Ascending aorta (tissue), 2 donors: ENCODE results near the gene TBC1D1. TPM values are rescaled to one million over a fixed set of nuclear protein-coding genes. Genes with fewer than 3 reads are reported as not detected.

ENCODE experiments used
- DNase-seq, 2 donors: peaks; one replicate each; pipeline ENCODE4 v3.0.0-alpha.2; 2019; ENCODE audit warnings: low spot score in 2 of 2
- H3K27ac ChIP-seq, 2 donors: fragments of 200-600 bp; sonication (generic); one replicate each; pipeline ENCODE4 v1.5.1; 2016 to 2017; ENCODE audit warnings: mild to moderate bottlenecking in 1 of 2
- H3K27me3 ChIP-seq: fragments of 200-600 bp; sonication (generic); one replicate; pipeline ENCODE4 v1.5.1; 2017
- H3K36me3 ChIP-seq, 2 donors: fragments of 200-600 bp; sonication (generic); one replicate each; pipeline ENCODE4 v1.5.1; 2016
- H3K4me1 ChIP-seq, 2 donors: fragments of 200-600 bp; sonication (generic); one replicate each; pipeline ENCODE4 v1.5.1; 2016 to 2017; ENCODE audit warnings: mild to moderate bottlenecking in 1 of 2
- H3K4me3 ChIP-seq, 2 donors: fragments of 200-600 bp; sonication (generic); one replicate each; pipeline ENCODE4 v1.5.1; 2016 to 2017; ENCODE audit warnings: mild to moderate bottlenecking in 1 of 2
- H3K9me3 ChIP-seq, 2 donors: fragments of 200-600 bp; sonication (generic); one replicate each; pipeline ENCODE4 v1.5.1; 2016
- CTCF ChIP-seq, 3 experiments: fragments of 200-600 bp in 2 of 3; fragments of 450-650 bp in 1 of 3; sonication (generic) in 2 of 3; IDR thresholded peaks; one replicate each; pipeline ENCODE4 v1.5.1; 2016 to 2019; ENCODE audit warnings: antibody characterized with exemption in 3 of 3, mild to moderate bottlenecking in 1 of 3, moderate library complexity in 1 of 3
- intact Hi-C: fragments of 100-400 bp; cut with DNase I; formaldehyde crosslinking; loops from one replicate; pipeline ENCODE4 v1.15.1; 2023
- total RNA-seq: library from RNA; depleted of rRNA; stranded (reverse); fragments of >200 nt; gene quantifications from one replicate; pipeline ENCODE4 v1.1.0, GENCODE V29; 2016

TBC1D1 gene
- total RNA-seq, 1 donor from 2014 or later = 132 TPM

GRCh38 chr4:38040619-38041018 is 149.7 kb downstream of the TBC1D1 start:
- Histone ChIP-seq H3K4me3 (no peak overlapping the region), H3K36me3 (peaks cover 38 to 50% of the 10 kb centered on the region in 2 donors), H3K27me3 (no peaks in the 10 kb centered on the region), H3K9me3 (no peaks in the 10 kb centered on the region), H3K4me1 (no peaks in the 10 kb centered on the region), H3K27ac (no peak overlapping the region)
- TF ChIP-seq CTCF (IDR thresholded peaks at IDR 0.05) = no peak
- DNase-seq = no peak
- intact Hi-C loops = no loop called here

GRCh38 chr4:38044060-38044459 is 153.2 kb downstream of the TBC1D1 start:
- no peak overlapping the region for H3K4me3 ChIP-seq
- no peak for TF ChIP-seq CTCF (IDR thresholded peaks at IDR 0.05)
- no peak overlapping the region for H3K27ac ChIP-seq
- intact Hi-C loops = no loop called here
- DNase-seq = no peak
- peaks cover 31 to 51% of the 10 kb centered on the region in 2 donors for H3K36me3 ChIP-seq
- H3K9me3 ChIP-seq = no peaks in the 10 kb centered on the region
- no peaks in the 10 kb centered on the region for H3K27me3 ChIP-seq
- H3K4me1 ChIP-seq = peaks cover 0 to 2% of the 10 kb centered on the region in 2 donors

- TF ChIP-seq CTCF (IDR thresholded peaks at IDR 0.05) = no peak
- no peak overlapping the region for H3K4me3 ChIP-seq
Measured at GRCh38 chr4:38045289-38045988, 154.6 kb downstream of the TBC1D1 start.

GRCh38 chr4:38046727-38047489 is 156.0 kb downstream of the TBC1D1 start:
- intact Hi-C loops = no loop called here
- H3K4me3 ChIP-seq = no peak overlapping the region
- no peak for DNase-seq
- peaks cover 0 to 2% of the 10 kb centered on the region in 2 donors for H3K4me1 ChIP-seq
- H3K36me3 ChIP-seq = peaks cover 35 to 58% of the 10 kb centered on the region in 2 donors
- no peaks in the 10 kb centered on the region for H3K27me3 ChIP-seq
- no peaks in the 10 kb centered on the region for H3K9me3 ChIP-seq
- TF ChIP-seq CTCF (IDR thresholded peaks at IDR 0.05) = peak in 1 of 3 experiments; percentile 11
- peak overlapping the region in 1 of 2 donors; percentile 27 for H3K27ac ChIP-seq

More at GRCh38 chr4:38045289-38045988, 154.6 kb downstream of the TBC1D1 start:
- Histone ChIP-seq H3K27me3 (no peaks in the 10 kb centered on the region), H3K36me3 (peaks cover 40 to 56% of the 10 kb centered on the region in 2 donors), H3K9me3 (no peaks in the 10 kb centered on the region), H3K27ac (no peak overlapping the region), H3K4me1 (peaks cover 0 to 2% of the 10 kb centered on the region in 2 donors)
- no peak for DNase-seq
- intact Hi-C loops = no loop called here

GRCh38 chr4:38049545-38050170 is 158.8 kb downstream of the TBC1D1 start:
- peak overlapping the region; percentile 34 to 55 for H3K27ac ChIP-seq
- no peak overlapping the region for H3K4me3 ChIP-seq
- no peak for DNase-seq
- H3K36me3 ChIP-seq = peaks cover 30 to 55% of the 10 kb centered on the region in 2 donors
- H3K4me1 ChIP-seq = peaks cover 0 to 2% of the 10 kb centered on the region in 2 donors
- intact Hi-C loops = no loop called here
- no peaks in the 10 kb centered on the region for H3K27me3 ChIP-seq
- TF ChIP-seq CTCF (IDR thresholded peaks at IDR 0.05) = no peak
- H3K9me3 ChIP-seq = no peaks in the 10 kb centered on the region
